Natural killer cell (primary cell): ENCODE results near the gene ANK3. TPM values are rescaled to one million over a fixed set of nuclear protein-coding genes. Genes with fewer than 3 reads are reported as not detected.

Source experiments
- ATAC-seq, 3 donors: fragments of 150-1000 bp in 2 of 3; fragments of 200-7000 bp in 1 of 3; cut with Tn5 transposase; 1 replicate in 1 of 3; 2 replicates in 2 of 3; pipeline ENCODE4 v1.10.0; 2021; ENCODE audit warnings: mild to moderate bottlenecking in 2 of 3, moderate library complexity in 2 of 3
- DNase-seq, 2 donors: peaks; one replicate each; pipeline versions ENCODE4 v3.0.0 to v3.0.0-alpha.2; 2013 to 2021; ENCODE audit warnings: mixed read lengths in 1 of 2
- H3K27ac ChIP-seq: one replicate; pipeline ENCODE4 v1.5.1; 2013; ENCODE audit warnings: mild to moderate bottlenecking, low read length
- H3K27me3 ChIP-seq: one replicate; pipeline ENCODE4 v1.6.1; 2013; ENCODE audit warnings: low read length; ENCODE audit not compliant: control insufficient read depth, insufficient read depth
- H3K36me3 ChIP-seq: one replicate; pipeline ENCODE4 v1.6.1; 2013; ENCODE audit warnings: low read length; ENCODE audit not compliant: control insufficient read depth, insufficient read depth
- H3K4me1 ChIP-seq: one replicate; pipeline ENCODE4 v1.6.1; 2013; ENCODE audit warnings: low read length; ENCODE audit not compliant: control insufficient read depth, insufficient read depth
- H3K4me3 ChIP-seq: one replicate; pipeline ENCODE4 v1.5.1; 2013; ENCODE audit warnings: low read length
- H3K9me3 ChIP-seq: one replicate; pipeline ENCODE4 v1.6.1; 2013; ENCODE audit warnings: low read length; ENCODE audit not compliant: control insufficient read depth, insufficient read depth
- H3K27ac Mint-ChIP-seq, 2 donors: one replicate each; pipeline ENCODE4 v1.8.0; 2022; ENCODE audit warnings: mild to moderate bottlenecking in 2 of 2, mixed read lengths in 2 of 2, moderate library complexity in 1 of 2
- H3K27me3 Mint-ChIP-seq, 2 donors: one replicate each; pipeline ENCODE4 v1.8.0; 2022; ENCODE audit warnings: low read depth in 2 of 2, mixed read lengths in 2 of 2
- H3K36me3 Mint-ChIP-seq: one replicate; pipeline ENCODE4 v1.8.0; 2022; ENCODE audit warnings: mixed read lengths
- H3K4me1 Mint-ChIP-seq, 2 donors: one replicate each; pipeline ENCODE4 v1.8.0; 2022; ENCODE audit warnings: mixed read lengths in 2 of 2
- H3K4me3 Mint-ChIP-seq: one replicate; pipeline ENCODE4 v1.8.0; 2022; ENCODE audit warnings: mild to moderate bottlenecking, moderate library complexity, mixed read lengths
- H3K9me3 Mint-ChIP-seq, 2 donors: one replicate each; pipeline ENCODE4 v1.8.0; 2022; ENCODE audit warnings: mixed read lengths in 2 of 2
- CTCF ChIP-seq: fragments of 200-600 bp; IDR thresholded peaks from one replicate; pipeline ENCODE4 v1.8.0; 2022; ENCODE audit warnings: antibody characterized with exemption
- WGBS: methylation state at CpG from one replicate; pipeline ENCODE4 v1.1.7; 2013; ENCODE audit warnings: missing lambda C conversion rate; ENCODE audit not compliant: insufficient coverage; 5-methylcytosine and 5-hydroxymethylcytosine counted together
- intact Hi-C: fragments of 100-400 bp; cut with micrococcal nuclease; formaldehyde crosslinking; loops from one replicate; pipeline ENCODE4 v1.14.2; 2022
- total RNA-seq, 4 donors: library from RNA; stranded (reverse); fragments of 120-200 nt in 1 of 4; gene quantifications; one replicate each; pipeline versions ENCODE4 v1.2.3 to v1.2.4, GENCODE V29; 2013 to 2022

The ANK3 gene
- total RNA-seq, 3 donors from 2014 or later (not counting 1 experiment from before 2014, with no cell fraction given) = 4.4 to 12.9 (median 11.4) TPM

- no peak overlapping the region for H3K27ac ChIP-seq
- H3K9me3 Mint-ChIP-seq = no peaks in the 10 kb centered on the region
- intact Hi-C loops = no loop called here
- H3K4me1 Mint-ChIP-seq = no peaks in the 10 kb centered on the region
- no peaks in the 10 kb centered on the region for H3K4me1 ChIP-seq
- ATAC-seq = no peak
- no peaks in the 10 kb centered on the region for H3K36me3 Mint-ChIP-seq
- WGBS = 100% methylated on average over 2 of the region's 3 CpGs
- H3K27me3 ChIP-seq = no peaks in the 10 kb centered on the region
- H3K4me3 Mint-ChIP-seq = no peak overlapping the region
- H3K36me3 ChIP-seq = no peaks in the 10 kb centered on the region
- no peaks in the 10 kb centered on the region for H3K9me3 ChIP-seq
- DNase-seq = no peak
- H3K27me3 Mint-ChIP-seq = peaks cover 0 to 7% of the 10 kb centered on the region in 2 donors
- no peak overlapping the region for H3K4me3 ChIP-seq
- TF ChIP-seq CTCF = no peak
- H3K27ac Mint-ChIP-seq = no peak overlapping the region
These were observed 388.9 kb downstream of the ANK3 start for GRCh38 chr10:60000747-60001146.

- Histone ChIP-seq H3K36me3 (no peaks in the 10 kb centered on the region), H3K9me3 (no peaks in the 10 kb centered on the region), H3K4me1 (no peaks in the 10 kb centered on the region), H3K27ac (no peak overlapping the region), H3K27me3 (no peaks in the 10 kb centered on the region), H3K4me3 (no peak overlapping the region)
- ATAC-seq (no peak), DNase-seq (no peak)
- intact Hi-C loops = no loop called here
- Mint-ChIP-seq H3K36me3 (no peaks in the 10 kb centered on the region), H3K4me3 (no peak overlapping the region), H3K27me3 (peaks cover 0 to 7% of the 10 kb centered on the region in 2 donors), H3K9me3 (no peaks in the 10 kb centered on the region), H3K4me1 (no peaks in the 10 kb centered on the region), H3K27ac (no peak overlapping the region)
- TF ChIP-seq CTCF = no peak
- 80% methylated on average over 3 of the region's 3 CpGs for WGBS
These were observed 391.7 kb downstream of the ANK3 start for GRCh38 chr10:59997827-59998525.

- peaks cover 0 to 7% of the 10 kb centered on the region in 2 donors for H3K27me3 Mint-ChIP-seq
- intact Hi-C loops = no loop called here
- no peak overlapping the region for H3K4me3 Mint-ChIP-seq
- ATAC-seq (no peak), DNase-seq (no peak)
- H3K9me3 Mint-ChIP-seq = no peaks in the 10 kb centered on the region
- no peak overlapping the region for H3K27ac ChIP-seq
- no peak for TF ChIP-seq CTCF
- no peaks in the 10 kb centered on the region for H3K9me3 ChIP-seq
- peaks cover 5 to 7% of the 10 kb centered on the region in 2 donors for H3K4me1 Mint-ChIP-seq
- no peaks in the 10 kb centered on the region for H3K4me1 ChIP-seq
- H3K27ac Mint-ChIP-seq = no peak overlapping the region
- H3K36me3 Mint-ChIP-seq = no peaks in the 10 kb centered on the region
- no peaks in the 10 kb centered on the region for H3K36me3 ChIP-seq
- no peaks in the 10 kb centered on the region for H3K27me3 ChIP-seq
- no peak overlapping the region for H3K4me3 ChIP-seq
These were observed 393.8 kb downstream of the ANK3 start for GRCh38 chr10:59995862-59996261.

- no peaks in the 10 kb centered on the region for H3K9me3 Mint-ChIP-seq
- whole genome bisulfite sequencing = 78% methylated on average over 1 of the region's 1 CpG
These were observed 395.7 kb downstream of the ANK3 start for GRCh38 chr10:59993931-59994330.

More at GRCh38 chr10:59993931-59994330, 395.7 kb downstream of the ANK3 start:
- DNase-seq (no peak), ATAC-seq (no peak)
- no peak for TF ChIP-seq CTCF
- Mint-ChIP-seq H3K27me3 (peaks cover 3 to 19% of the 10 kb centered on the region in 2 donors), H3K4me1 (peaks cover 5 to 7% of the 10 kb centered on the region in 2 donors), H3K4me3 (no peak overlapping the region), H3K27ac (no peak overlapping the region), H3K36me3 (no peaks in the 10 kb centered on the region)
- Histone ChIP-seq H3K4me3 (no peak overlapping the region), H3K36me3 (no peaks in the 10 kb centered on the region), H3K9me3 (no peaks in the 10 kb centered on the region), H3K4me1 (no peaks in the 10 kb centered on the region), H3K27ac (no peak overlapping the region), H3K27me3 (no peaks in the 10 kb centered on the region)
- intact Hi-C loops = no loop called here
